Measurements from ENCODE around the gene SEMA3D. TPM values are rescaled to one million over a fixed set of nuclear protein-coding genes. Genes with fewer than 3 reads are reported as not detected.
A peak's percentile ranks its signal among the peaks of the same experiment; 100 is the strongest.

SEMA3D gene
- total and polyA plus RNA-seq, 2 experiments from 2014 or later, result 1.5 to 7.2 TPM

- ATAC-seq, result no peak
- 0 out of 2 replicates have a peak overlapping the region, but pooled peaks have one; percentile 29 for H3K27ac Mint-ChIP-seq
These were observed 108.7 kb downstream of the SEMA3D start for GRCh38 chr7:85078181-85078580.

More at GRCh38 chr7:85078181-85078580, 108.7 kb downstream of the SEMA3D start:
- no peak for DNase-seq (ENCODE audit: low spot score)
- Histone ChIP-seq H3K27me3 (ENCODE audit: insufficient read depth) (no peaks in the 10 kb centered on the region), H3K9me2 (ENCODE audit: insufficient read depth) (no peaks in the 10 kb centered on the region), H3K36me3 (ENCODE audit: insufficient read depth) (no peaks in the 10 kb centered on the region), H3K27ac (ENCODE audit: low read depth) (no peak overlapping the region), H3K4me1 (ENCODE audit: insufficient read depth) (no peaks in the 10 kb centered on the region), H3K4me2 (no peak overlapping the region), H3F3A (replicated peaks; ENCODE audit: low read depth) (no peaks in the 10 kb centered on the region), H4K20me1 (replicated peaks; ENCODE audit: insufficient read depth) (no peaks in the 10 kb centered on the region), H2AFZ (no peak overlapping the region), H3K4me3 (no peak overlapping the region), H3K79me2 (replicated peaks; ENCODE audit: insufficient read depth) (no peaks in the 10 kb centered on the region)
- Mint-ChIP-seq H3K4me1 (no peaks in the 10 kb centered on the region), H3K27me3 (ENCODE audit: insufficient read depth, low read depth, poor library complexity) (no peaks in the 10 kb centered on the region), H3K36me3 (ENCODE audit: low read depth) (no peaks in the 10 kb centered on the region), H3K9me3 (no peaks in the 10 kb centered on the region), H3K4me3 (no peak overlapping the region)
- TF ChIP-seq, protein P1, sequence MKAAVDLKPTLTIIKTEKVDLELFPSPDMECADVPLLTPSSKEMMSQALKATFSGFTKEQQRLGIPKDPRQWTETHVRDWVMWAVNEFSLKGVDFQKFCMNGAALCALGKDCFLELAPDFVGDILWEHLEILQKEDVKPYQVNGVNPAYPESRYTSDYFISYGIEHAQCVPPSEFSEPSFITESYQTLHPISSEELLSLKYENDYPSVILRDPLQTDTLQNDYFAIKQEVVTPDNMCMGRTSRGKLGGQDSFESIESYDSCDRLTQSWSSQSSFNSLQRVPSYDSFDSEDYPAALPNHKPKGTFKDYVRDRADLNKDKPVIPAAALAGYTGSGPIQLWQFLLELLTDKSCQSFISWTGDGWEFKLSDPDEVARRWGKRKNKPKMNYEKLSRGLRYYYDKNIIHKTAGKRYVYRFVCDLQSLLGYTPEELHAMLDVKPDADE (IDR thresholded peaks at IDR 0.05), result no peak
- TF ChIP-seq JUNB (IDR thresholded peaks at IDR 0.05; ENCODE audit: unreplicated experiment), result no peak
- no peak for TF ChIP-seq ZNF462 (CRISPR knock-in tag; IDR thresholded peaks at IDR 0.05)
- no peak for TF ChIP-seq ZNF114 (CRISPR knock-in tag; IDR thresholded peaks at IDR 0.05)
- TF ChIP-seq EZH2phosphoT487 (IDR thresholded peaks at IDR 0.05; ENCODE audit: unreplicated experiment), result no peak
- TF ChIP-seq EZH2 (IDR thresholded peaks at IDR 0.05; ENCODE audit: low read depth, unreplicated experiment), result no peak
- no peak for TF ChIP-seq NANOG (IDR thresholded peaks at IDR 0.05; ENCODE audit: borderline replicate concordance)
- TF ChIP-seq ZNF331 (CRISPR knock-in tag; IDR thresholded peaks at IDR 0.05; ENCODE audit: low read depth), result no peak
- TF ChIP-seq STAT1 (IDR thresholded peaks at IDR 0.05; ENCODE audit: unreplicated experiment), result no peak
- no peak for TF ChIP-seq CTCF (conservative IDR thresholded peaks at IDR 0.05; ENCODE audit: low read depth in 2 of 2)
- TF ChIP-seq, protein P2, sequence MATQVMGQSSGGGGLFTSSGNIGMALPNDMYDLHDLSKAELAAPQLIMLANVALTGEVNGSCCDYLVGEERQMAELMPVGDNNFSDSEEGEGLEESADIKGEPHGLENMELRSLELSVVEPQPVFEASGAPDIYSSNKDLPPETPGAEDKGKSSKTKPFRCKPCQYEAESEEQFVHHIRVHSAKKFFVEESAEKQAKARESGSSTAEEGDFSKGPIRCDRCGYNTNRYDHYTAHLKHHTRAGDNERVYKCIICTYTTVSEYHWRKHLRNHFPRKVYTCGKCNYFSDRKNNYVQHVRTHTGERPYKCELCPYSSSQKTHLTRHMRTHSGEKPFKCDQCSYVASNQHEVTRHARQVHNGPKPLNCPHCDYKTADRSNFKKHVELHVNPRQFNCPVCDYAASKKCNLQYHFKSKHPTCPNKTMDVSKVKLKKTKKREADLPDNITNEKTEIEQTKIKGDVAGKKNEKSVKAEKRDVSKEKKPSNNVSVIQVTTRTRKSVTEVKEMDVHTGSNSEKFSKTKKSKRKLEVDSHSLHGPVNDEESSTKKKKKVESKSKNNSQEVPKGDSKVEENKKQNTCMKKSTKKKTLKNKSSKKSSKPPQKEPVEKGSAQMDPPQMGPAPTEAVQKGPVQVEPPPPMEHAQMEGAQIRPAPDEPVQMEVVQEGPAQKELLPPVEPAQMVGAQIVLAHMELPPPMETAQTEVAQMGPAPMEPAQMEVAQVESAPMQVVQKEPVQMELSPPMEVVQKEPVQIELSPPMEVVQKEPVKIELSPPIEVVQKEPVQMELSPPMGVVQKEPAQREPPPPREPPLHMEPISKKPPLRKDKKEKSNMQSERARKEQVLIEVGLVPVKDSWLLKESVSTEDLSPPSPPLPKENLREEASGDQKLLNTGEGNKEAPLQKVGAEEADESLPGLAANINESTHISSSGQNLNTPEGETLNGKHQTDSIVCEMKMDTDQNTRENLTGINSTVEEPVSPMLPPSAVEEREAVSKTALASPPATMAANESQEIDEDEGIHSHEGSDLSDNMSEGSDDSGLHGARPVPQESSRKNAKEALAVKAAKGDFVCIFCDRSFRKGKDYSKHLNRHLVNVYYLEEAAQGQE (IDR thresholded peaks at IDR 0.05; ENCODE audit: unreplicated experiment), result no peak
- TF ChIP-seq POLR2AphosphoS5 (IDR thresholded peaks at IDR 0.05; ENCODE audit: low read depth), result no peak

All from GM23338 (cell line).